ENCODE measurements around the gene GPANK1.

Gene GPANK1

DNA sequence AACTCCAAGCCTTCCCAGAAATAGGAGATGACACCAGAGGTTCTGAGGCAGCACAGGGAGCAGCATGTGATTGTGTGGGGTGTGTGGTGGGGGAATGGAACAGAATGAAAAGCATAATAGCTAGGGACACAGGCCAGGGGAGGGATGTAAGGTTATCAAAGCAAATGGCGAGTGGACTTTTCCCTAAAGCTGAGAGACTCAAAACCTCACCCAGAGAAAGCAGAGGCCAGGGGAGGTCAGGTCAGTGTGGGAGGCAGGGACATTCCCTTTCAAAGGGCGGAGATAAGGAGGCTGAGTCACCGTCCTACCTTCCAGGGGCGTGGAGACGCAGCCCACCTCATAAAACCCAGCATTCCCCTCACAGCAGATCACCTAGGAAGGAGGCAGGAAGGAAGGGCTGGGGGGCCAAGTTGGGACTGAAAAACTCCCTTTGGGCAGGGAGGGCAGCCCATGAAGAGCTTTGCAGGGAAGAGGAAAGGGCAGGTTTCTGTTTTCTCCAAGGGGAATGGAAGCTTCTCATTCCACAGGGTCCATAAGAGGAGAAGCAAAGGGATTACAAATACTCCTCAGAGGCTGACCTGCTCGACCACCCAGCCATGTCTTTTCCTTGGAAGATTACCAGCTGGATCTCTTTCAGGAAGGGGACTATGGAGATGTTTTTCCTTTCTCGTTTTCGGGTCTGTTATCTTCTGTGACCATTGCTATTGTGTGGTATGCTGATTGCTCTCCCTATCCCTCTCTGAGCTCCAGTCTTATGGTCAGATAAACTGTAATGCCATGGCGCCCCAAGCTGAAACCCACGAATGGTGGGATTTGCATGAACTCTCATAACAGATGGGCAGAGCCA, 25.7 kb upstream of the GPANK1 start:
- Histone ChIP-seq H3K9me3 (ENCODE audit: control insufficient read depth, insufficient read depth, low read depth, low read length) (no peaks in the 10 kb centered on the region), H3K36me3 (ENCODE audit: control insufficient read depth, insufficient read depth, low read length) (peaks cover 76% of the 10 kb centered on the region), H3K27ac (ENCODE audit: low read depth, low read length) (no peak overlapping the region), H3K4me3 (ENCODE audit: low read depth, low read length) (no peak overlapping the region; the same call in 1 of the 2 replicates), H3K27me3 (ENCODE audit: control insufficient read depth, insufficient read depth, low read length) (no peaks in the 10 kb centered on the region), H3K4me1 (ENCODE audit: control insufficient read depth, insufficient read depth, low read length) (peaks cover 7% of the 10 kb centered on the region; the same call in 1 of the 2 replicates), H3K9ac (ENCODE audit: low read length) (no peak overlapping the region)

DNA sequence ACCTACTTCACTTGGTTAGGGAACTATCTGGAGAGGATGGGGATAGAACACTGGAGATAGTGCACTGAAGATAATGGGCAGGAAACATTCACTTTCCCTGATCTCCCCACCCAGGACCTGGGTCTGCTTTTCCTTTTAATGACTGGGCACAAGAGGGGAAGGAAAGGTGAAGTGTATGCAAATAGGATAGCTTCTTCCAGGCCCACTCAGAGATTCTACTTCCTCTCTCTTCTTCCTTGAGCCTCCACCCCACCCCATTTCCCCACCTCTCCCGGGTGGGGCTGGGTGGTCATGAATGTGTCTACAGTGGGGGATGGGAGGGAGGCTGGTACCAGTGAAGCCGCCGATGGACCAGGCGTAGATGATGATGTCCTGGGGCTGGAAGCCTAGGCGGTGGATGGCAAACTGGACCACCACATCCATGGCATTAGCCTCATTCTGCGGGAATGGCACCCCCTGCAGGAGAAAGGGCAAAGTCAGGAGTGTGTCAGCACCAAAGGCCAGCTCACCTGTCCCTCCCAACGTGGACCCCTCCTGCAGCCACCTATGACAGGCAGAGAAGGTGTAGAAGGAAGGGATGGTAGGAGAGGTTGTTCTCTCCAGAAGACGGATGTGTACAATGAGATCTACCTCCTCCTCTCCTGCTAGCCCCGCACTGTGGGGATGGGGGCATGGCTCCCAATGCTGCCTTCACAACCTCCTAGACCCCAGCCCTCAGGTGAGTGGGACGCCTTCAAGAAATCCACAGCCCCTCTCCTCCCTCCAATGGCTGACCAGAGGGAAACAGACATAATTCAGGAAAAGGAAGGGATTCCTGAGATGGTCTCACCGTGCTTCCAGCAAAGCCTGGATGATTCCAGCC, 24.7 kb upstream of the GPANK1 start:
- Histone ChIP-seq H3K27ac (ENCODE audit: low read depth, low read length) (no peak overlapping the region), H3K36me3 (ENCODE audit: control insufficient read depth, insufficient read depth, low read length) (peaks cover 69% of the 10 kb centered on the region), H3K9ac (ENCODE audit: low read length) (no peak overlapping the region)

DNA sequence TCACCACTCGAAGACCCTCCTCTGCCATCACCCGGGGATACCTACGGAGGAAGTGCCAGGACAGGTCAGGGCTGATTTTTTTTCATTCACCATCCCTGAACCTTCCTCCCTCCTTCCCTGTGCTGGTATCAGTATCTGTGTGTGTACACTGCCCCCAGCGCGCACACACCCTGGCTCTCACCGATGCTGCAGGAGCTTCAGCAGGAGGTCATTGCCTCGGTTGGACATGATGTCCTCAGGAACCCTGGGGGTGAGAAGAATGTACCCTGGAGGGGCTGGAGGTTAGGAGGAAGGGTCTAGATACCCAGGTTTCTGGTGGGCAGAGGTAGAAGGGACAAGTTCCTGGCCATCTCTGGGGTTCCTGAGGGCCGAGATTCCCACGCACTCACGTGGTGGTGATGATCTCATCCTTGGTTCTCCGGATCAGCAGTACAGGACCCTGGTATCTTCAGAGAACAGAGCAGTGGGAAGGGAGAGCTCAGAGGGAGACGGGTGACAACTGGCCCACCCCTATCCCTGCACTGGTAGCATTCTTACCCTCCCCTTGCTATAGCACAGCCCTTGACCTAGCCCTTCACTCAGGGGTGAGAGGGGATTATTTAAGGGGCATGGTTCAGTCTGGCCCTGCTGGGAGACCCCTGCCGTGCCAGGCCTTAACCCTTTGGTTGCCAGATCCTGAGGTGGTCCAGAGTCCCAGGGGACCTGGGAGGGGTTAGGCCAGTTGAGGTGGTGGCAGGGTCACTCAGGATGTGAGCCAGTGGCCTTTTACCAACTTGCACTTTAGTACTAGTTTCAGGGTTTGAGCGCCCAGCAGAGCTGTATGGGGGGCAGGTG, 23.3 kb upstream of the GPANK1 start:
- H3K9ac ChIP-seq (ENCODE audit: low read length) = no peak overlapping the region
- peaks cover 60% of the 10 kb centered on the region for H3K36me3 ChIP-seq (ENCODE audit: control insufficient read depth, insufficient read depth, low read length)
- H3K27ac ChIP-seq (ENCODE audit: low read depth, low read length) = no peak overlapping the region
- H3K4me1 ChIP-seq (ENCODE audit: control insufficient read depth, insufficient read depth, low read length) = peaks cover 12% of the 10 kb centered on the region
- no peaks in the 10 kb centered on the region for H3K27me3 ChIP-seq (ENCODE audit: control insufficient read depth, insufficient read depth, low read length)
- H3K4me3 ChIP-seq (ENCODE audit: low read depth, low read length) = no peak overlapping the region
- H3K9me3 ChIP-seq (ENCODE audit: control insufficient read depth, insufficient read depth, low read depth, low read length) = no peaks in the 10 kb centered on the region

More for the DNA sequence above, 24.7 kb upstream of the GPANK1 start:
- no peak overlapping the region for H3K4me3 ChIP-seq (ENCODE audit: low read depth, low read length)
- peaks cover 7% of the 10 kb centered on the region; the same call in 1 of the 2 replicates for H3K4me1 ChIP-seq (ENCODE audit: control insufficient read depth, insufficient read depth, low read length)
- H3K9me3 ChIP-seq (ENCODE audit: control insufficient read depth, insufficient read depth, low read depth, low read length) = no peaks in the 10 kb centered on the region
- no peaks in the 10 kb centered on the region for H3K27me3 ChIP-seq (ENCODE audit: control insufficient read depth, insufficient read depth, low read length)

DNA sequence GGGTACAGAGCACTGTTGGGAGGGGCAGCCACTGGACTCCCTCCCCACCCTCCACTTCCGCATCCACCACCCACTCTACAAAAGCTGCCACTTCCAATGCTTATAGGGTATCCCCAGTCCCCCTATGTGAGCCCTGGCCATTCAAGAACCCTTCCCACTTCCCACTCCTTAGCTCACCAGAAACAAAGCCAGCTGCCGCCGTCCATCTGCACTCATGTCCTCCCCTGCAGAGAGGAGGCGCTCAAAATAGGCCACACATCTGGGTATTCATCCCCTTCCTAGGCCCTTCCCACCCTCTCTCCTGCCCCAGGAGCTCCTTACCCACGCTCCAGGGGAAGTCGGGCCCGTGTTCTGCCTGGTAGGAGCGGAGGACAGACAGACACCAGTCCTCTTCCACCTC, 22.5 kb upstream of the GPANK1 start:
- Histone ChIP-seq H3K27me3 (ENCODE audit: control insufficient read depth, insufficient read depth, low read length) (peaks cover 1% of the 10 kb centered on the region; the same call in 1 of the 2 replicates), H3K4me3 (ENCODE audit: low read depth, low read length) (no peak overlapping the region), H3K27ac (ENCODE audit: low read depth, low read length) (no peak overlapping the region), H3K4me1 (ENCODE audit: control insufficient read depth, insufficient read depth, low read length) (peaks cover 12% of the 10 kb centered on the region), H3K9me3 (ENCODE audit: control insufficient read depth, insufficient read depth, low read depth, low read length) (no peaks in the 10 kb centered on the region), H3K9ac (ENCODE audit: low read length) (no peak overlapping the region), H3K36me3 (ENCODE audit: control insufficient read depth, insufficient read depth, low read length) (peaks cover 54% of the 10 kb centered on the region)

DNA sequence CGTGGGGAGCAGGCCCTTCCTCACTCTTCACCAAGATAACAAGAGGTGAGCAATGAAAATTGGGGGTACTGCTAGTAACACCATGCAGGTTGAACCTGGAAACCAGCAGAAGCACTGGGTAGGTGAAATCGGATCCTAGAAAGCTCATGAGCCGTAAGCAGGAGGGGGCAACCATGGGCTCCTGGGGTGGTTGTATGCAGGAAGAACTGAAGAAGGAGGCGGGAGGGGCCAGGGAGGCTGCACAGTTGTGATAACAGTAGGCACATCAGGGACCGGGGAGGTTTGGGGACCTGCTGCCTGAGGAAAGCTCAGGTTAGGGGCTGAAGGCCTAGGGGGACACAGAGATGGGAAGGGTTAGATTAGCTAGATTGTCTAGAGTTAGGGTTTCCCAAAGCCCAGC, 21.7 kb upstream of the GPANK1 start:
- Histone ChIP-seq H3K27ac (ENCODE audit: low read depth, low read length) (no peak overlapping the region), H3K4me1 (ENCODE audit: control insufficient read depth, insufficient read depth, low read length) (peaks cover 12% of the 10 kb centered on the region), H3K9ac (ENCODE audit: low read length) (no peak overlapping the region), H3K27me3 (ENCODE audit: control insufficient read depth, insufficient read depth, low read length) (peaks cover 10% of the 10 kb centered on the region), H3K4me3 (ENCODE audit: low read depth, low read length) (no peak overlapping the region), H3K36me3 (ENCODE audit: control insufficient read depth, insufficient read depth, low read length) (peaks cover 48% of the 10 kb centered on the region), H3K9me3 (ENCODE audit: control insufficient read depth, insufficient read depth, low read depth, low read length) (no peaks in the 10 kb centered on the region)

GRCh38 chr6:31683591-31683990, 18.8 kb upstream of the GPANK1 start:
- H3K9me3 ChIP-seq (ENCODE audit: control insufficient read depth, insufficient read depth, low read depth, low read length) = no peaks in the 10 kb centered on the region
- peaks cover 17% of the 10 kb centered on the region for H3K27me3 ChIP-seq (ENCODE audit: control insufficient read depth, insufficient read depth, low read length)
- H3K4me1 ChIP-seq (ENCODE audit: control insufficient read depth, insufficient read depth, low read length) = peaks cover 8% of the 10 kb centered on the region
- H3K9ac ChIP-seq (ENCODE audit: low read length) = no peak overlapping the region
- peaks cover 25% of the 10 kb centered on the region for H3K36me3 ChIP-seq (ENCODE audit: control insufficient read depth, insufficient read depth, low read length)
- peak overlapping the region; percentile 56 for H3K4me3 ChIP-seq (ENCODE audit: low read depth, low read length)
- no peak overlapping the region for H3K27ac ChIP-seq (ENCODE audit: low read depth, low read length)

GRCh38 chr6:31681135-31681671, 16.4 kb upstream of the GPANK1 start:
- peaks cover 1% of the 10 kb centered on the region for H3K36me3 ChIP-seq (ENCODE audit: control insufficient read depth, insufficient read depth, low read length)
- H3K9ac ChIP-seq (ENCODE audit: low read length) = peak overlapping the region; percentile 28
- H3K27me3 ChIP-seq (ENCODE audit: control insufficient read depth, insufficient read depth, low read length) = peaks cover 17% of the 10 kb centered on the region
- H3K4me3 ChIP-seq (ENCODE audit: low read depth, low read length) = peak overlapping the region; percentile 60
- no peaks in the 10 kb centered on the region for H3K9me3 ChIP-seq (ENCODE audit: control insufficient read depth, insufficient read depth, low read depth, low read length)
- H3K4me1 ChIP-seq (ENCODE audit: control insufficient read depth, insufficient read depth, low read length) = peaks cover 8% of the 10 kb centered on the region
- no peak overlapping the region for H3K27ac ChIP-seq (ENCODE audit: low read depth, low read length)

DNA sequence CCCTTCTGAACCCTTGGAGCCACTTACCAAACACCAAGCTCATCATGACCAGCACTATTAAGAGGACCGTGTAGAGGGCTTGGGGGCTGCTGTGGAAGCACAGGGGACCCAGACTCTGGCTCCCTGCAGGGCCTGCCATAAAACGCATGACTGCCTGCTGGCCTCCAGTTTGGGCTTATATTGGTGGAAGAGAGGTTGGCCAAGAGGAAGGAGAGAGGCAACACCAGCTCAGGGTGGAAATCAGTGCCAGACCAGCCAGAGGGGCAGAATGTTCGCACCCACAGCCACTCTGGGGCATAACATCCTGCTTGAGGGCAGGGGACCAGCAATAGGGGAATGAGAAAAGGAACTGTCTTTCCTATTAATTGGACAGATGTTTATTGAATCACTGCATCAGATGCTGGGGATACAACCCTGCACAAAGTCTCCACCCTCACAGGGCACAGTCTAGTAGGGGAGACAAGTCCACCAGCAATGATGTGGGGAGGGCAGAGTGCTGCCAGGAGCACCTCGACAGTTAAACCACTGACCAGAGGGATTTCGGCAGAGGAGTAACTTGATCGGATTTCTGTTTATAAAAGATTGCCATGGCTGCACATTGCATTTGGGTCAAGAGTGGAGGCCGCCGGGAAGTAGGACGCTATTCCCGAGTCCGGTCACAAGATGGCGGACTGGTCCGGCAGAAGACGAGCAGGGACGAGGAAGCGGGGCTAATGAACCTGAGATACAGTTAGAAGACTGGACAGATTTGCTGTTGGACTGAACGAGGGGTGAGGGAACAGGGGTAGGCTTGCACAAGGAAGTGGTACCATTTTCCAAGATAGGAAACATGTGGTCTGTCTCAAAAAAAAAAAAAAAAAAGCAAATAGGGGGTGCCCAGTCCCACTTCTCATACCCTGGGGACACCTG, 15.7 kb upstream of the GPANK1 start, which contains the start of gene LY6G5C:
TSS of gene LY6G5C (minus strand) at position 842 of the 909 bp plus-strand sequence. CDS start at position 148, 694 bp downstream.
- Histone ChIP-seq H3K9me3 (ENCODE audit: control insufficient read depth, insufficient read depth, low read depth, low read length) (no peaks in the 10 kb centered on the region), H3K4me1 (ENCODE audit: control insufficient read depth, insufficient read depth, low read length) (peaks cover 8% of the 10 kb centered on the region), H3K27me3 (ENCODE audit: control insufficient read depth, insufficient read depth, low read length) (peaks cover 17% of the 10 kb centered on the region), H3K36me3 (ENCODE audit: control insufficient read depth, insufficient read depth, low read length) (no peaks in the 10 kb centered on the region), H3K27ac (ENCODE audit: low read depth, low read length) (no peak within 1 kb of the TSS), H3K9ac (ENCODE audit: low read length) (peak within 1 kb of the TSS; percentile 28), H3K4me3 (ENCODE audit: low read depth, low read length) (peak within 1 kb of the TSS; percentile 60)

- Histone ChIP-seq H3K4me3 (ENCODE audit: low read depth, low read length) (no peak overlapping the region), H3K36me3 (ENCODE audit: control insufficient read depth, insufficient read depth, low read length) (peaks cover 9% of the 10 kb centered on the region), H3K27ac (ENCODE audit: low read depth, low read length) (no peak overlapping the region), H3K4me1 (ENCODE audit: control insufficient read depth, insufficient read depth, low read length) (peaks cover 2% of the 10 kb centered on the region; the same call in 1 of the 2 replicates), H3K9ac (ENCODE audit: low read length) (no peak overlapping the region), H3K9me3 (ENCODE audit: control insufficient read depth, insufficient read depth, low read depth, low read length) (no peaks in the 10 kb centered on the region), H3K27me3 (ENCODE audit: control insufficient read depth, insufficient read depth, low read length) (peaks cover 17% of the 10 kb centered on the region)
Observed at GRCh38 chr6:31677955-31678354, 13.2 kb upstream of the GPANK1 start.

Data from HUES6 (cell line).